GF-D8 (cell line): ENCODE results near the gene OR51G2.
"Not testable (repeated sequence)": the region's sequence is repeated elsewhere in the genome, so short reads cannot be mapped to it uniquely, and the experiment has no call there.

ENCODE experiments used
- DNase-seq: peaks from one replicate; lab custom pipeline; 2025; lab: John Stamatoyannopoulos, UW

The OR51G2 gene, protein sequence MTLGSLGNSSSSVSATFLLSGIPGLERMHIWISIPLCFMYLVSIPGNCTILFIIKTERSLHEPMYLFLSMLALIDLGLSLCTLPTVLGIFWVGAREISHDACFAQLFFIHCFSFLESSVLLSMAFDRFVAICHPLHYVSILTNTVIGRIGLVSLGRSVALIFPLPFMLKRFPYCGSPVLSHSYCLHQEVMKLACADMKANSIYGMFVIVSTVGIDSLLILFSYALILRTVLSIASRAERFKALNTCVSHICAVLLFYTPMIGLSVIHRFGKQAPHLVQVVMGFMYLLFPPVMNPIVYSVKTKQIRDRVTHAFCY

GRCh38 chr11:4919250-4919649, at the start of gene OR51G2:
OR51G2 (minus strand) TSS chr11:4919350; CDS start chr11:4915663, 3,687 bp downstream.
- no peak for DNase-seq

DNA sequence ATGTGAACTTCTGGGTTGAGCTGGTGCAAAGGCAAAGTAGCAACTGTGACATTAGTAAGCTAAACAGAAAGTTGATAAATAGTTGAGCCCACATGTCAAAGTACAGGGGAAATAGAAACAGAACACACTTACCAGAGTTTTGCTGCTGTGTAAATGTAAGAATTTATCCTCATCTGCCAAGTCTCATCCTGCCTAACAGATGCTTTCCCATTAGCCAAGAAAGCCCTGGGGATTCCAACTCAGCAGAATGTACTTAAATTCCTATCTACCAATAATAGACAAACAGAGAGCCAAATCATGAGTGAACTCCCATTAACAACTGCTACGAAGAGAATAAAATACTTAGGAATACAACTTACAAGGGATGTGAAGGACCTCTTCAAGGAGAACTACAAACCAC, 43.7 kb upstream of the OR51G2 start:
- no peak for DNase-seq

- no peak for DNase-seq
These were observed 41.7 kb upstream of the OR51G2 start for GRCh38 chr11:4960877-4961276.

- DNase-seq, result no peak
These were observed 38.2 kb upstream of the OR51G2 start for GRCh38 chr11:4957396-4957795.

GRCh38 chr11:4955613-4956012, 36.5 kb upstream of the OR51G2 start, which contains the start of gene OR51A2:
OR51A2 (minus strand) TSS chr11:4955713; CDS start chr11:4955713, 0 bp downstream.
- DNase-seq, result not testable (repeated sequence)

DNA sequence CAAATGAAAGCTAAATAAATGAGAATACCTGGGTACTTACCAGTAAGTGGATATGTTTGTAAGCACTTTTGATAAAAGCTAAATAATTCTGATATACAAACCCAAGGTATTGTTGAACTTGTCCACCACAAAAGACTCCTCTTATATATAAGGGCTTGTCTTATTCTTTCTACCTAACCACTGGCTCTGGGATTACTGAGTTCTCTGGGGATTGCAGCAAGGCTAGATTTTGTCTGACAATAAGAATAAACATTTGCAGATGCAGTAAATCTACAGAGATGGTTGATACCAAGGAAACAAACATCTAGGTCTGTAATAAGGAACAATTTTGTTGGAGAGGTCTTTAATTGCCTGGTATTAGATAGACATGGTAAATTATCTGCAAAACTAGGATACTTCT, 28.4 kb upstream of the OR51G2 start, which contains the start of gene OR51A4:
Gene OR51A4, minus strand, starts transcription at position 101 of the 400 bp plus-strand sequence. CDS start 505 bp downstream, outside the sequence.
- no peak for DNase-seq

DNA sequence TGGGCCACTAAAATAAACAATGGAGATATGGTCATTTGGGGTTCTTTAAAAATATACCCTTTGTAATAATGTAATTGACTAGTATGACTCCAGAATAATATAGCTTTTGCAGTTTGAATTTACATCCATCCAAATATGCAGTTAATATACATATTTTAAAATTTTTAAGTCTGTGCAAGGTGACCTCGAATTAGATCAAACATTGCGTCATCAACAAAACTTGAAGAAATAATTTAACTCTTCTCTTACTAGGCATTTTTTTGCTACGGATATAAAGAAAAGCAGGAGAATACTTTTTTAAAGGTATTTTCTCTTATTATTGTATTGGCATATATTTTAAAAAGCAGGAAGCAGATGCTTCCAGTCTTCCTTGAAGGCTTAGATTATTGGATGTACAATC, 17.6 kb upstream of the OR51G2 start:
- DNase-seq, result no peak

- DNase-seq, result no peak
These were observed 13.6 kb upstream of the OR51G2 start for GRCh38 chr11:4932751-4933150.

DNA sequence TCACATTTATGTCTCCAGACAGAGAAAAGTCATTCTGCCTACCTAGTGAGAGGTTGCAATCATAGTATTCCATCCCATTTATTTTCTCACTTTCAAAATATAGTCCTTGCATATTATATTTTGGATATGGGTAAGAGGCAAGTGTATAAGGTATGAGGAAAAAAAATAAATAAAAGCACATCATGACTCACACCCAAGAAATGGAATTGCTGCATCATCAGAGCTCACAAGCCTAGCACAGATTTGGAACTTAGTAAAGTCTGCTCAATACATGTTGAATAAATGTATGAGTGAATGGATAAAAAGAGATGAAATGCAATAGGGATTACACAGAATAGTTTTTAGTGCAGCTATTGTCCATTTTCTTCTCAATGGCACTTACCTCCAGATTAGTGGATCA, 7.5 kb upstream of the OR51G2 start:
- no peak for DNase-seq

DNA sequence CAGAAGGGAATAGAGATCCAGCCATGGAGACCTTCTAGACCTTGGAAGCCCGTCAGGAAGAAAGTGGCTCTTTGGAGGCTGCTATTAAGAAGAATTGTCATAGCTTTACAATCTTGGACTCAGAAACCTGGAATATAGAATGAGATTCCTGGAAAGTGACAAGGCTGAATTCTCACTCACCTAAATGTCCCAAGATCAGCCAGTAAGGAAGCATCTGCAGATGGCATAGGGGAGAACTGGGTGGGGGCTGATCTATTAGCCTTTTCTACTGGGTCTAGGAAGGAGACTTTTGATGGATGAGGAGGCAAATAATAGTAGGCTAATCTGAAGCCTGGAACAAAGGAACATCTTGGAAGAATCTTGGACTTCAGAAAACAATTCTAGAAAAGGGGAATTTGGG, 5.1 kb upstream of the OR51G2 start, which contains the start of gene OR51G1:
Gene OR51G1, minus strand, starts transcription at position 101 of the 400 bp plus-strand sequence. Its CDS starts 0 bp downstream, at position 101.
- no peak for DNase-seq

- DNase-seq, result no peak
These were observed 3.2 kb upstream of the OR51G2 start for GRCh38 chr11:4922304-4922703.

GRCh38 chr11:4921796-4922195, 2.6 kb upstream of the OR51G2 start:
- no peak for DNase-seq

DNA sequence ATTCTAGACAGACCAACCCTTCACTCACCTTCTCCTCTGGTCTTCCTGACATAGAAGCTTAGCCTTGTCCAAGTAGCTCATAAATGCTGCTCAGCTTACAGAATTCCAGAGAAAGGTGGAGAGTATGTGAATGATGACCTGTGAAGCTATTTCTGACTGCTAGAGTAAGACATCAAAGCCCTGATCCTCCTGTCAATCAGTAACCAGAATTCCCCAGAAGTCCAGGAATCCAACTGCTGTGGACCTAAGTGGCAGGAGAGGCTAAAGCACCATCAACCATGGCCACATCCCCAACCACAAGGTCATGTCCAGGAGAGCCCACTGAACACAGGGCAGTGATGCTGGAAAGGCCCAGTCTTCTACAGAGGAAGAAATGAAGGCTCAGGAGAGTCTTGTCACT, 2.6 kb downstream of the OR51G2 start:
- no peak for DNase-seq

DNA sequence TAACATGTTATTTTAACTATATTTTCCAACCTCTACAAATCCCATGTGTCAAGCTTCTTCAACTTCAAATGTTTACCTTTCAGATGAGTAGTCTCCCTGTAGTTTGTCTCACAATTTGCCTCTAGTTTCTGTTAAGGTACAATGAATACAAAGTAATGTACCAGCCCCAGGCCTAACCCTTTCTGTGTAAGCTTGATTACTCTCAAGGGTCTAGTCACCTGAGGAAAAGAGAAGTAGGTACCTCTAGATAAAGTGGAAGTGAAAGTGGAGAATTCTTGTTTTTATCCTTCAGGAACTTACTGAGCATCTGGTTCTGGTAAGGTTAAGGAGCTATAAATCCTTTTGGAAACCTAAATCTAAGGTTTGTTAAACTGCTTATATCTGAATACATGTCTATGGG, 15.7 kb downstream of the OR51G2 start, which contains the start of gene OR51A7:
Gene OR51A7, plus strand, starts transcription at position 300 of the 400 bp plus-strand sequence. CDS start 3,587 bp downstream, outside the sequence.
- no peak for DNase-seq

GRCh38 chr11:4891996-4892640, 27.0 kb downstream of the OR51G2 start:
- DNase-seq, result no peak

DNA sequence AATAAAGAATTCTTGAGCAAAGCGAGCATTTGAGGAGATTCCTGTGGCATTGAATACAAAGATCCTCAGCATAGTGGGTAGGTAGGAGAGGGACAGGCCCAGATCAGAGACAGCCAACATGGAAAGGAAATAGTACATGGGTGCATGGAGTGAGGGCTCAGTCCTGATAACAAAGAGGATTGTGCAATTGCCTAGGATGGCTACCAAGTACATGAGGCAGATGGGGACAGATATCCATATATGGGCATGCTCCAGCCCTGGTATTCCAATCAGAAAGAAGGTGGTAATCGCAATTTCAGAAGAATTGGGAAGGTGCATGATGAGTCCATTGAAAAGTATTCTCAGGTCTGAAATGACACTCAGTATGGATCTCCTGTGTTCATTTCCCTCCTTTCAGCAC, 28.9 kb downstream of the OR51G2 start:
- no peak for DNase-seq

GRCh38 chr11:4887591-4887990, 31.6 kb downstream of the OR51G2 start:
- DNase-seq, result no peak

DNA sequence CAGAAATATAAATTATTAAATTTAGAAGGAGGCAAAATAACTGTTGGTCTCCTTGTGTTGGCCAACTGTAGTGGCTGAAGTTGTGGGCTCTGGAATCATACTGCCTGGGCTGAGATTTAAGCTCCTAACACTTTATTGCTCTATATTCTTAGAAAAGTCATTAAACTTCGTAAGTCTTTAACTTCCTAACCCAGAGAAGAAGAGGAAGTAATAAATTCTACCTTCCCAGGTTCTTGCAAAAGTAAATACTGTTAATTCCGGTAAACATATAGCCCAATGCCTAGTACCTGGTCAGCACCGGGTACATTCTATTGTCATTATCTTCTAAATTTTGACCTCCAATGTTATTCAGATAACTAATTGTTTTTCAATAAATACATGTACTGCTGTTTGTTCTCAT, 33.0 kb downstream of the OR51G2 start:
- no peak for DNase-seq

DNA sequence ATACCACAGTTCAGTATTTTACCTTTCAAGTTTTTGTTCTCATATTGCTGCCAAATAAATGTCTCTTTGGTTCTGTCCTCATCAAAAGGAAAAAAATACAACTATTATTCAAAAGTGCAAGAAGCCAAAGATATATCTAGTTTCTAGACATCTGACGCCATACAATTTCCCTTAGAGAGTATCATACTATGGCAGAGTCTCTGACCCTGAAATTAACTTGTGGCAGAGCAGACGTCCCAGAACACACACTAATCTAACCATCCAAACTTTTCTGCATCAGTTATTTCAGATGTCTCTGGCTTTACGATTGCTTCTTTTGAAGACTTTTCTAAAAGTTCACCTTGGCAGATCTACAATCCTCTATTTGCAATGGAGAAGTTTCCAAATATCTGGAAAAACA, 34.8 kb downstream of the OR51G2 start:
- no peak for DNase-seq

GRCh38 chr11:4882543-4882942, 36.6 kb downstream of the OR51G2 start:
- no peak for DNase-seq

GRCh38 chr11:4881860-4882500, 37.2 kb downstream of the OR51G2 start, which contains the start of gene OR51T1:
OR51T1 (plus strand) TSS chr11:4881900; CDS start chr11:4881900, 0 bp downstream.
- no peak for DNase-seq

GRCh38 chr11:4881188-4881587, 38.0 kb downstream of the OR51G2 start:
- DNase-seq, result no peak

DNA sequence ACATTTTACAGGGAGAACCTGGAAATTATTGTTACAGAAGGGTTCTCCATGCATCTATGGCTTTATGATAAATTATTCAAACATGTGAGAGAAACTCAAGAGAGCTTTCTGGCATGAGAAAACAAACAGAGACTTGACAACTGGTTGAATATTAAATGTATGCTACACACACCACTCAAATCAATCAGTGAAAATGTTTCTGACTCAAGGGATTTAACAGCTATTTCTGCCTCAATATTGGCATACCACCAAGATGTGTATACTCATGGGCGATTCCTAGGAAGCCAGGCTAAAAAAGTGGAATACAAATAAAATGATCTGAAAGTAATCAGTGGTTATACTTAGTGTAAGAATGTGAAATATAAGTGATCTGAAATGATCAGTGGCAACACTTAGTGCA, 53.3 kb downstream of the OR51G2 start:
- no peak for DNase-seq
